ENCODE data around the gene PLXNA4.

Gene PLXNA4

DNA sequence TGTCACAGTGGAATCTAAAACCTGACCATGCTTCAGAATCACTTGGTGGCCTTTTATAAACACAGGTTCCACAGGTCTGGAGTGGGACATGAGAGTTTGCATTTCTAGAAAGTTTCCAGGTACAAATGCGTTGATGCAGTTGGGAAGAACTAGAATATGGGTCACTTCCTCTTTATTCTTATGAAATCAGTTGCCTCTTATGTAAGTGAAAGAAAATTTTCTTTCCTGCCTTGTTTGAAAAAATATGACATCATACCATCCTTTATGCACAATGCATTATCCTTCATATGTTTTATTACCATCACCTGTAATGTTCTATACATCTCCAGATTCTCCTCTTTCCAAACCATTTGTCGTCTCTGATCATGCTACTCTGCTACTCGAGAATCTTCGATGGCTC is 44.0 kb downstream of the PLXNA4 start:
- DNase-seq: no peak

DNA sequence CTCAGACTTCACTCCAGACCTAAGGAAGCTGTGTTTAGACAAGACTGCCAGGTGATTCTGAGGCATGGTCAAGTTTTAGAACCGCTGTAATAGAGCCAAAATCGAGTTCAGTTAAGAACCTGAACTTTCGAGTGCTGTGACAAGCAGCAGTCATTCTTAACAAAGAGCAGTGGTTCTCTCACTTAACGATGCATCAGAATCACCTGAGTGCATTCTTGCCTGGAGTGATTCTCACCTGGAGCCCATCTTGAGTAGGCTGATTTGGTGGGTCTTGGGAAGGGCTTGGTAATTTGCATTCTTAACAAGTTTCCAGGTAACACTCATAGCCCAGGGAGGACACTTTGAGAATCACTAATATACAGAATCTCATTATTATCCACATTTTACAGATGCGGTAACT is 44.7 kb downstream of the PLXNA4 start:
- DNase-seq: no peak

DNA sequence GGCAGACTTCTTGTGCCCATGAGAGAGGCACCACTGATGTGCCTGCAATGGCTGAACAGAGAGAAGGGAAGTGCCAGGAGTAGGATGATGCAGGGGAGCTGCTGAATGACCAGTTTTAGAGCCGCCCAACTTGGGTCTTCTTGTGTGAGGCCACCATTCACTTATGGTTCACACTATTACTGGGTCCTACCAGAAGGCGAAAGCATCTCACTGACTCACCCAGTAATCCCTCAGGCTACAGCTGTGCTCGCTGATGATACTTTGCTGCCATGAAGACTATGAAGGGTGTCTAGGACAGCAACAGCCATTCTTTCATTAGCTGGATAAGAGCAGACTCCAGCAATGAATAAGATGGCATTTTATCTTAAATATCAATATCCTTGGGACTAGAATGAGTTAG is 47.6 kb downstream of the PLXNA4 start:
- DNase-seq: no peak

DNA sequence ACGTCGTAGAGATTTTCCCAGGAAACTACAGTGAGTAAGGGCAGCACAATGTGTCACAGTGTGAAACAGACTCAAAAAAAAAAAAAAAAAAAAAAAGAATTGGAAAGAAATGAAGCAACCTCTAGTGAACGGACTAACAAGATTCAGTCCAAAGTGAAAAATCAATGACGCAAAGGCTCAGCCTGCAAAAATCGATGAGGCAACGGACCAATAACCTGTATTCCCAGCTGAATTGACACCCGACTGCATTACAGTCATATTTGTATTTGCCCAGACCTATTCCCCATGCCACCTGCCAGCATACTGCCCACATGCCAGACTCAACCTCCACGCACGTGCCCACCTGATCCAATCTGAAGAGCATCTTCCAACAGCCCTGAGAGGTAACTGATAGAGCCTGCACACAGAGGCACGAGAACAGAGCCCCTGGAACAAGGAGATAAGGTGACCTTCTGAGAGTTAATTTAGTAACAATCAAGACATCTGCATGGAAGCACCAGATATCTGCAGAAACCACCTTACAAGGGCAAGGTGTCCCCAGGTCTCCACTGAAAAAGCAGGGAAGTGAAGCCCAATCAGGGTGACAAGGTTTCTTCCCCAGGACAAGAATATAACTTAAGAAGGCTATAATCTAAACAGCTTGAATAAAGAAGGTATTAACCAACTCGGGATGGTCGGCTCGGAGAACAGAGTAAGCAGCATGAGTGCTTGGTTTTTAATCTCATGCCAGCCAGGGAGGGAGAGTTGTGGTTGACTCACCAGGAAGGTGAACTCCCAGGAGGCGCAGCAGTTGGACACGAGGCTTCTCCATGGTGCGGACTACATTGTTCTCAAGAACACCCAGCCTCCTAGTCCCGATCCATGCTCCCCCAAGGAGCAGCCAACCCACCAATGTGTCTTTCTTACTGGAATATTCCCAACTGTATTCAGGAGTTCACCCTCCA is 48.5 kb downstream of the PLXNA4 start:
- DNase-seq: no peak

DNA sequence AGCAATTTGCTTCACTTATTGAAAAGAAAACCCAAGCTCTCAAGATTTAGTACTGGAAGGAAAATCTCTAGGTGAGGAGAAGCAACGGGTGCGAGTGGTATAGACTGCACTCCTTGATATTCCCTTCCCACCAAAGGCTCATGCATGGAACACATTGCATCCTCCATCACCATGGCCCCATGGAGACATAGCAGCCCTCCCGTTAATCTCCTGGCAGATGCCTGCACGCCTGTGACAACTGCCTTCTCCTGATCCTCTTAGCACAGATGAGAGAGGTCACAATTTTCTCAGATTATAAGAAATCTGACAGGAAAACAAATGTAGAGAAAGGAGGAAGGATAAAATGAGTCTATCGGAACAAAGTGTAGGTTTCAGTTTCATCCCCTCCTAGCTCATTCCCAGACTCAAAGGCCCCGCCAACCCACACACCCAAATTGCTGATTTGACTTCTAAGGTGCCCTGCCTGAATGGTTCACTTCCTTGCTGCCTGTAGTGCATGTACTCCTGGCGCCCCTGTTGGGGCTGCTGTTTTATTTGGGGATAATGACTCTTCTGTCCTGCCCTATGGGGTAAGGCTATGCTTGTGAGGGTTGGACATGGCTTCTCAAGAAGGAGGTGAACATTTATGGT is 50.0 kb downstream of the PLXNA4 start:
- DNase-seq: no peak

DNA sequence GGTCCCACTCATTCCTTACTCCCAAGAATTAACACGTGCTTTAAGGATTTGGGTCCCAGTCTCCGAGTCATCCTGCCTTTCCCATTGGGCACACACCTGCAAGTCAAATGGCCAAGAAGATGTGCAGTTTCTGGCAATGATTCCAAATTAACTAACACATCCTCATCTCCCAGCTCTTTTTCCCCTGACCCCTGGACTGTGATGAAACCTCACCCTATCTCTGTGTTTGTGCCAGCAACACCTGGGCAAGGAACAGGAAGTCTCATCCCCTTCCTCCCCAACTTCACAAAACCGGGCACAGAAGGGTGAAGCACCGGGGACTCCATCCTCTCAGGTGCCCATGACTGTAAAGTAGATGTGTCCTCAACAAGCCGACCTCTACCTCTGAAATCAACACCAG is 54.8 kb downstream of the PLXNA4 start:
- DNase-seq: no peak

DNA sequence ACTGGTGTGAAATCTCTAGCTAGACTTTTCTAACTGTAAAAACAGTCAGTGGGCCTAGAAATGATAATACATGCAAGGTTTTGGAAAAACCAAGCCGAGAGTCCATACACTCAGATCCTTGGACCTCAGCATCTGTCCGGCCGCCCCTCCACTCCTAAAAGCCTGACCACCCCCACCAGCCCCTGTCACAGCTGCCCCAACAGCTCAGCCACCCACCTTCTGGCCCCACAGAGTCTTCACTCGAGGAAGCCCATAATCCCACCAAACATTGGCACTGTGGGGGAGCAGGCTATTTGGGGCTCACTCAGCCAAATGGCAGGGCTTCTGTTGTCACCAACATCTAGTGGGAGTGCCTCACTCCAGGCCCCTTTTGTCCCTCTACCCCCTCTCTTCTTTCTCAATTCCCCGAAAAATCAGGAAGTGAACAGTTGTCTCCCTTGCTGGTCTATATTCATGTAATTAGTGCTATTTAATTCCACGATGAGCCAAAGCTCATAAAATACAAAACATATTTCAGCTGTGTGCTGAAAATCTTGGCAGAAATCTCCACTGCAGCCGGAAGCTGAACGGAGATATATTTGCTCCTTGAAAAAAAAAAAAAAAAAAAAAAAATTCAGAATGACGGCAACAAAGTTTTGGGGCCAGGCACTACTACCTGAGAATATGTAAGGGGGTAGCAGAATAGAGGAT is 55.5 kb downstream of the PLXNA4 start:
- DNase-seq: no peak

DNA sequence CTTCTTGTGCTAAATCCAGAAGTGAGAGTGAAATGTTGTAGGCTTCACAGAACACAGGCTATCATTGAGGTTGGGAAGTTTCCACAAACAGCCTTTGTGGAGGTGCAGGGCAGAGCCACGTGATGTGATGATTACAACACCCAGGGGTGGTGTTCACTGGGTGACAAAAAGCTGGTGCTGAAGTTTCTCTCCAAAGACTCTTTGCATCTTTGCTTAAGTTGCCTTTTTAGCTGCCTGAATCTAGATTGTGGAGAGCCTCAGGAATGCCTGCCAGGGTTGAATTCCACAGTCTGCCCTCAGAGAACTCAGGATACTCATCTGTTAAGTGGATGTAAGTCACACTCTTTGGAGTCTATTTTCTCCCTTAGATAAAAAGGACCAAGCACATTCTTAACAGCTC is 56.3 kb downstream of the PLXNA4 start:
- no peak for DNase-seq

DNA sequence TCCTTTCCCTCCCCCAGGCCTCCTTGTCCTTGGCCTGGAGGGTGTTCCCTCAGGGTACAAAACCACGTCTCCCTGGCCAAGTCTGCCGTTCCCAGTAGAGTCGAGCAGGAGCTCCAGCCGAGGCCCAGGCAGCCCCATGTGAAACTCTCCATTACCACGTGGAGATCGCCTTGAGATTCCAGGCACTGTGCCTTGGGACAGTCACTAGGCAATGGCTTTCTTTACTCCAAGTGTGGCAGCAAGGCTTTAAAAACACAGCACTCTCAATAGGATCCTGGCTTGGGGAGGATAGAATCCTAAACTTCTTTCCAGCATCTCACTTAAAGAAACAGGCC is 57.5 kb downstream of the PLXNA4 start:
- no peak for DNase-seq

DNA sequence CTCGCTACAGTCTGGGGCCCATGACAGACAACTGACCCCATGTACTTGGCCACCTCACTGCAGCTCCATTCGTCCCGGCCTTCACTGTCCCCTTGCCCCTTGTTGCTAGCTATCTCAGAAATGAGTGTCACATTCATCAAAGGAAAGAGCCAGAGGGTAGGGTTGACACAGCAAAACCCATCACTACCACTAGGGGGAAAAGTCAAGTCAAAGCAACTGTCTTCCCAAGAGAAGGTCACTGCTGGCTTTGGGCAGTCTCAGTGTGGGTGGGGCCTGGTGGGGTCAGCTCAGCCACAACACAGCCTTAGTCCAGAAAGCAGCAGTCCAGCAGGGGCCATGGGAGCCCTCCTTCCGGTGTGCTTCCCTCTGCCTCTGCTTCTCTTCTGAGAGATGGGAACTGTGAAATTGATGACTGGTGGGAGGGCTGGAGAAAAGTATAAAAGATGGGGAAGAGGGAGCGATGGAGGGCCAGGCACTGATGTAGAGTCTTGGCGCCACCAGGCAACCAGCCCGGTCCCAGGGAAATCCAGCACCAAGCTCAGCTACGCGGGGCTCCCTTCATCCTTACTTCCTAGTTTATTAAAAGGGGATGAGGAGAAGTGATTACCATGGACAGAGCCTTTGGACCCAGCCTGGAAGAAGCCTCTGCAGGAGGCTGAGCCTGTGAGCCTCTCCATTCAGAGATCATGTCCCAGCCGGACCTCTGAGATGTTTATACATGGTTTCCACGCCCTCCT is 58.0 kb downstream of the PLXNA4 start:
- DNase-seq: no peak

DNA sequence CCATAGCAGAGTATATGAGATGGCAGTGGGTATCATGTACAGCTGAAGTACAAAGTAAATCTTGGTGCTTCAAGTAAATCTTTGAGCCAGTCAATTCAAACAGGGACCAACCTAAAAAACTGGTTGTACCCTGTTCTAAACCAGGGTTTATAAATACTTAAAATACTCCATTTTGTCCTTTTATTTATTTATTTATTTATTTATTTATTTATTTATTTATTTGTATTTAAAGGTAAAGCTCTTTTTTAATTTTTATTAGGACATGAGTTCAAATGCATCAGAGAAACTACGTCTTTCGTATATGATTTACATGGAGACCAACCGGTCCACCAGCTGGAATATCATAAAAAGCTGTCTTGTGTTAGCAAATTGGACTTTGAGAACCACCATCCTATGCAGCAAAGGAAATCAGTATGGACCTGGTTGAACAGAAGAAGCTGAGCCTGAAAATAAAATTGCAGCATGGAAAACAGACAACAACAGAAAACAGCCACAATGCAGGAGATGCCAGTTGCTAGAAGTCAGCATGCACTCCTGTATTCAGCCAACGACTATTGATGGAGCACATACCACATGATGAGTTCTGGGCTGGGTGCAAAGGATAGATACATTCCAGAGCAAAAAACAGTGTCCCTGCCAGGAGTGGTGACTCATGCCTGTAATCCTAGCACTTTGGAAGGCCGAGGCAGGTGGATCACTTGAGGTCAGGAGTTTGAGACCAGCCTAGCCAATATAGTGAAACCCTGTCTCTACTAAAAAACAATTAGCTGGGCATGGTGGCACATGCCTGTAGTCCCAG is 60.0 kb downstream of the PLXNA4 start:
- no peak for DNase-seq

DNA sequence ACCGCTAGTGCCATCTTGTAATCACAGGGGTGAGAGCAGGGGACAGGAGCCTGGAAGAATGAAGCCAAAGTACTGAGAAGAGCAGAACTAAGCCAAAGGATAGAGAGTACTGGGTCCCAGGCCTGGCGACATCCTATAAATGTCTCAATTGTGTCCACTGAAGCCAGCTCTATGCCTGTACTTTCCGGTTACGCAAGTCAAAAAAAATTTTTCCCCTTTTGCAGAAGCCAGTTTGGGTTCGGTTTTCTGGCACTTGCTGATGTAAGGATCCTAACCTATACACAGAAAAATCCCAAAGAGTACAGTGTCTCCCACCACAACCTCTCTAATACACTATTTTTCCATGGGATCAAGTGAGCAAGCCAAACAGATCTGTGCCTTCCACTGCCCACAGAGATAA is 61.1 kb downstream of the PLXNA4 start:
- no peak for DNase-seq

DNA sequence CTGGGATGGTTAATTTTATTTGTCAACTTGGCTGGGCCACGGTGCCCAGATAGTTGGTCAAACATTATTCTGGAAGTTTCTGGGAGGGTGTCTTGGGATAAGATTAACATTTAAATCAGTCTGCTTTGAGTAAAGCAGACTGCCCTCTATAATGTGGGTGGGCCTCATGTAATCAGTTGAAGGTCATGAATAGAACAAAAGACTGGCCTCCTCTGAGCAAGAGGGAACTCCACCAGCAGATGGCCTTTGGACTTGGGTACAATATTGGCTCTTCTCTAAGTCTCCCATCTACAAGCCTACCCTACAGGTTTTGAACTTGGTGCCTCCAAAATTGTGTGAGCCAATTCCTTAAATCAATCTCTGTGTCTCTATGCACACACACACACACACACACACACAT is 61.8 kb downstream of the PLXNA4 start:
- no peak for DNase-seq

DNA sequence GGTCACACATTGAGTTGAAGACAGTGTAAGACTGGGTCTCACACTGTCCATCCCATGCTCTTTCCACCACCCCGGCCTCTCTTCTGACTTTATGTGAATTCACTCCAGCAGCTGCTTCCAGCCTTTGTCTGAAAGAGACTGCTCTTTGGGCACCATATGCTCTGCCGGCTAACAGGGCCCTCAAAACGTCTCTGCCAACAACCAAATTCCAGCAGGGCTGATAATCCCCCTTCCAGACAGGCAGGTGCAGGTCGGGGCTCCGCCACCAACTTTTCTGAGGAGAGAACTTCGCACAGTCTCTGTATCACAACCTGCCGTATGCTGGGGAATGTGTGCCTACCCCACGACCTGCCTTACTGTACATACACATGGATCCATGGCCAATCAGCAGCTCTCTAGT is 64.3 kb downstream of the PLXNA4 start:
- no peak for DNase-seq

DNA sequence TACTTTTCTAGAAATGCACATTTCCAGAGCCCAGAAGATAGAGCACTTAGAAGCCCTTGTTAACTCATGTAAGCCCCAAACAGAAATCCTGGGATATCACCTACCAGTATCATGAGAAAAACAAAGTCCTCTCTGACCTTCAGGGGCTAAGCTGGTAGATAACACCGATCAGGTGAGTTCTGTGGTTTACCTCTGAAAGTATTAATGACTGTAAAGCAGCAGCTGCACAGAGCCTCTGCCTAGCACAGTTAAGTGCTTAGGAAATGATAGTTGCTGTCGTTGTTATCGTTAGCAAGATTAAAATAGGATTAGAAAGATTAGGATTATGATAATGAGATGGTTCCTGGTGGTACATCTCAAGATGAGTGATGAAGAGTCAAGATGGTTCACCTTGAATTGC is 64.9 kb downstream of the PLXNA4 start:
- no peak for DNase-seq

DNA sequence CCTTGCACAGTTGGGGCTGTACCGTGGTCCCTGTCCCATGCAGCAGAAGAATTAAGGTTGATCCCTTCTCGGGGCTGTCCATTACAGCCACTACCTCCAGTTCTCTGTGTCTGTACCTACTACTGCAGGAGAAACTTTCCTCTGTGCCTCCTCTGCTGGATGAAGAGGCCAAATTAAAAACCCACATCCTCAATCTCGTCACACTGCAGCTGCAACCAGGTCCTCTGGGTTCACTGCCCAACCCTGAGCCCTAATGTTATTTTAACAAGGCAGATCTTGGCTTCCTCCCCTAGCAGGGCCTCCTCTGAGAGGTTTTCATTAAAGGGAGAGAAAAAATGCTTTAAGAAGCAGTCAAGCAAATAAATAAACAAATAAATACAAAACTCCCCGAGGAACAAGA is 66.6 kb downstream of the PLXNA4 start:
- DNase-seq: no peak

DNA sequence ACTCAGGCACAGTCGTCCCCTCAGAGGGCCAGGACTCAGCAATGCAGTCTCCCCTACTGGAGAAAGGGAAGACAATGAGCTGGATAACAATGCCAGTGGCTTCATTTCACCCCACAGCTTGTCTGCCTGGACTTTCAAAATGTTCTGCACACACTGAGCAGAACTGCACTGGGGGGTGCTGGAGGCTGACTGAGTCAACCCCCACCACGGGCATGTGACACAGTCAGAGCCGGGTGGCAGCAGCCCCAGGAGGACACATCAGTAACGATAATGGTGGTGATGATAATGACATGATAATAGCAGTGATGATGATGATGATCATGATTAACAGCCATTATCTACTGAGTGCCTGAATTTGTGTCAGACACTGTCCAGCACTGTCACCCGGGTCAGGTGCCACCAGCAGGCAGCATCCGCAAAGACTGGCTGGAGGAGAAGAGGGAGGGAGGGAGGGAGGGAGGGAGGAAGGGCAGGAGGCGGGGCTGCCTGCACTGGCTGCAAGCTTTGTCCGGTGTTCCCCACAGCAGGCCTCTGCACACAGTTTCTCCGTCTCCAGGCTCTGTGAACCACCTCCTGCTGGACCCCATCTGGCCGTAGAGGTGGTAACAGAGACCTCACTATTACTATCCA is 67.4 kb downstream of the PLXNA4 start:
- DNase-seq: no peak

DNA sequence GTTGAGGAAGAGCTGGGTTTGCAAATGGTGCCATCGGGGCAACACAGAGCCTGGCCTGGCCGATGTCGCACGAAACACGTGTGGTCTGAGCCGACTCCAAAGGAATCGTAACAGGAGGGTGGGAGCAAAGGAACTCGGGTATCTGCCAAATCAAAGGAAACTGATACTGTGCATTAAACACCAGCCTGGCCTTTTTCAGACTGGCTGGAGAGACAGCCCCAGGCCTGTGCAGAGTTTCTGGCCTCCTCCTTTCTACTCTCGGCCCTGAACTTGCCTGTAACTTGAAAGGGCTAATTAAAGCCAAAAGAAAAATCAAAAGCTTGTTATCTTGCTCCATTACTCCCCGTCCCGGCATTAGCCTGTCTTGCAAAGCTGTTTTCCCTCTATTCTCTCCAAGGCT is 71.4 kb downstream of the PLXNA4 start:
- DNase-seq: no peak

DNA sequence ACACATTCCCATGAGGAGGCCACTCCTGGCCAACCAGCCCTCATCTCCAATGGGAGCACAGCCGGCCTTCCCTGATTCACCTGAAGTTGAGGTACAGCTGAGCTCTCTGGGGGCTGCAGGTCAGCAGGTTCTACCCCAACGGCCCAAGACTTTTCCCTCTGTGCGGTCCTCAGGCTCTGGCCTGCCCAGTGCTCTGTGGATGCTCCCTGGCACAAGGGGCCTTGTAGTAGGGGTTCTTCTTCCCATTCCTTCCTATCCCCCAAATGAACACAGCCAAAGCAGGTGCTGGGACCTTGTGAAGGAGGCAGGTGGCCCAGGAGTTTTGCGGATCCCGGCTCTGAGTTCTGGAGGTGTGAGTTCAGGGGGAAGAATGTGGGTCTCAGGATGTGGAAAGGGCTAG is 72.2 kb downstream of the PLXNA4 start:
- DNase-seq: no peak

DNA sequence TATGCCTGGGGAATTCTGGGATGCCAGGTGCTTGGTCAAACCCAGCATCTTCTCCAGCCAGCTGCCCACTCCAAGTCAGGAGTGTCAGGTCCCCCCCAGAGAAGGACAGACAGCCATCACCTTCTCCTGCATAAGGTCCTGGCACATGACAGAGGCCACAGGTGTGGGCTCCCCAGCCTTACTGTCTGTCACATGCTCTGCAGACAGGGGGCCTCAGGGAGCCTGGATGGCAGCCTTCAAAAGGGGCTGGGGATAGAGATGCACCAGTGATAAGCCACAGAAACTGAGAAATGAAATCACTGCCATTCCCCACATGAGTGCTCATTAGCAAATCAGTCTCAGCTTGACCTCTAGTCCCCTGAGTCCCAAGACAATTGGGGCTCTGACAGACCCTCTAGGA is 72.9 kb downstream of the PLXNA4 start:
- no peak for DNase-seq

DNA sequence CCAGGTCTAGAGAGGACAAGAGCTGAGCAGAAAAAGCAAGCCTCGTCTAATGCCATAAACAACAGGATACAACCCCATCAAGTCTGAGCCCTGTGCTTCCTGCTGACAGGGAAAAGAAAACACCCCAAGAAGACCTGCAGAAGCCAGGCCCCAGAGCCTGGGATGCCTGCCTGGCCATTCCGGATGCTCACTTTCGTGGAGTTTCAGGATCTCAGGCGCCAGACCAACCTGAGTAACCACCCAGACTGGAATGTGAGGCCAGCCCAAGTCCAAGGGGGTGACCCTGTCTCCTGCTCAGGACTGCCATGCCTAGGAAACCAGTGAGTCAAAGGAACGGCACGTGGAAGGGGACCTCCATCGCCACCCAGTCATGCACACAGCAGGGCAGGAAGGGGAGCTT is 74.3 kb downstream of the PLXNA4 start:
- DNase-seq: no peak

All from activated CD4-positive, alpha-beta T cell treated with anti-CD3 and anti-CD28 coated beads for 1 hour (primary cell).